ENCODE measurements around the gene UNC13C.

The UNC13C gene

GRCh38 chr15:54556231-54556630 is 578.0 kb downstream of the UNC13C start:
- Mint-ChIP-seq H3K9me3 (peaks cover 5% of the 10 kb centered on the region), H3K27ac (no peak overlapping the region), H3K4me1 (ENCODE audit: low read depth) (no peaks in the 10 kb centered on the region), H3K27me3 (peaks cover 5% of the 10 kb centered on the region), H3K36me3 (ENCODE audit: low read depth) (no peaks in the 10 kb centered on the region), H3K4me3 (no peak overlapping the region)

GRCh38 chr15:54559405-54560069 is 581.3 kb downstream of the UNC13C start:
- Mint-ChIP-seq H3K4me3 (no peak overlapping the region), H3K4me1 (ENCODE audit: low read depth) (no peaks in the 10 kb centered on the region), H3K9me3 (peaks cover 5% of the 10 kb centered on the region), H3K27me3 (peaks cover 5% of the 10 kb centered on the region), H3K36me3 (ENCODE audit: low read depth) (no peaks in the 10 kb centered on the region), H3K27ac (no peak overlapping the region)

DNA sequence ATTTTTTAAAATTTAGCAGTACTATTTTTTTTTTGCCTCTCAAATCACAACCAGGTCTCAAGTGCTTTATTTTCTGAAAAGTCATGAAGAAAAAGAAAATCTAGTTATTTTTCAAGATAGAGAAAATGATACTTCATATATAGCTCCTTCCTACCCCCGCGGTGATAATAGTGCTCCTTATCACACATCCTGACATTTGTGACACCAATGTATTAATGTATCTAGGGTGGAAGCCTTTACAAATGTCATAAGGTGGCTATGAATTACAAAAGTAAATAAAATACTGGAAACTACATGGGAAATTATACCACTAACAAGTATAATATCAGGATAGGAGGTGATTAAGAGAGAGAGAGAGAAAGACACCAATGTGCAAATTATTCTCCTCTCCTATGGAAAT is 582.2 kb downstream of the UNC13C start:
- no peaks in the 10 kb centered on the region for H3K36me3 Mint-ChIP-seq (ENCODE audit: low read depth)
- H3K27ac Mint-ChIP-seq: no peak overlapping the region
- no peak overlapping the region for H3K4me3 Mint-ChIP-seq
- no peaks in the 10 kb centered on the region for H3K4me1 Mint-ChIP-seq (ENCODE audit: low read depth)
- H3K9me3 Mint-ChIP-seq: peaks cover 5% of the 10 kb centered on the region
- peaks cover 5% of the 10 kb centered on the region for H3K27me3 Mint-ChIP-seq

GRCh38 chr15:54564166-54564565 is 585.9 kb downstream of the UNC13C start:
- Mint-ChIP-seq H3K27me3 (peaks cover 5% of the 10 kb centered on the region), H3K4me1 (ENCODE audit: low read depth) (no peaks in the 10 kb centered on the region), H3K36me3 (ENCODE audit: low read depth) (no peaks in the 10 kb centered on the region), H3K27ac (no peak overlapping the region), H3K9me3 (no peaks in the 10 kb centered on the region), H3K4me3 (no peak overlapping the region)

DNA sequence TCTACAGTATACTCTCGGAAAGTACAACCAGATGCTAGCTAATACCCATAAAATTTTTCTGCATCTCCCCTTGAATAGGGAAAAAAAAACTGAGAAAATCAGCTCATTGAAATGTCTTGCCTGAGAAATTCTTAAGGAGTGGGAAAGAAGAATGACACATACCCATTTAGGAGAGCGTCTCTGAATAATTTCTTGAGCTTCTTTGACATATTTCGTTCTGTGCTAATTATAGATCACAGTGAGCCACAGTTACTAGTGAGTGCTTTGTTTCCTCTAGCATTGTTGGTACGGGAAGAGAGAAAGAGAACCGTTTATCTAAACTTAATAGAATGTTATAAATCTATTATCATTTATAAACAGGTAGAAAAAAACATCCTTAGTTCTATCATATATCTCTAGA is 588.4 kb downstream of the UNC13C start:
- Mint-ChIP-seq H3K4me1 (ENCODE audit: low read depth) (no peaks in the 10 kb centered on the region), H3K4me3 (no peak overlapping the region), H3K27ac (no peak overlapping the region), H3K36me3 (ENCODE audit: low read depth) (no peaks in the 10 kb centered on the region), H3K9me3 (peaks cover 4% of the 10 kb centered on the region), H3K27me3 (no peaks in the 10 kb centered on the region)

- Mint-ChIP-seq H3K9me3 (peaks cover 4% of the 10 kb centered on the region), H3K27me3 (no peaks in the 10 kb centered on the region), H3K4me3 (no peak overlapping the region), H3K36me3 (ENCODE audit: low read depth) (no peaks in the 10 kb centered on the region), H3K4me1 (ENCODE audit: low read depth) (no peaks in the 10 kb centered on the region), H3K27ac (no peak overlapping the region)
These were observed 589.3 kb downstream of the UNC13C start for GRCh38 chr15:54567408-54568035.

- Mint-ChIP-seq H3K4me1 (ENCODE audit: low read depth) (no peaks in the 10 kb centered on the region), H3K27me3 (no peaks in the 10 kb centered on the region), H3K4me3 (no peak overlapping the region)
These were observed 590.1 kb downstream of the UNC13C start for GRCh38 chr15:54568381-54568780.

GRCh38 chr15:54571576-54571975 is 593.3 kb downstream of the UNC13C start:
- no peak overlapping the region for H3K4me3 Mint-ChIP-seq

More at GRCh38 chr15:54568381-54568780, 590.1 kb downstream of the UNC13C start:
- Mint-ChIP-seq H3K27ac (no peak overlapping the region), H3K9me3 (peaks cover 4% of the 10 kb centered on the region), H3K36me3 (ENCODE audit: low read depth) (no peaks in the 10 kb centered on the region)

GRCh38 chr15:54575586-54575985 is 597.3 kb downstream of the UNC13C start:
- Mint-ChIP-seq H3K27ac (no peak overlapping the region), H3K9me3 (peaks cover 4% of the 10 kb centered on the region)

More at GRCh38 chr15:54571576-54571975, 593.3 kb downstream of the UNC13C start:
- no peaks in the 10 kb centered on the region for H3K27me3 Mint-ChIP-seq
- no peak overlapping the region for H3K27ac Mint-ChIP-seq
- no peaks in the 10 kb centered on the region for H3K4me1 Mint-ChIP-seq (ENCODE audit: low read depth)
- peaks cover 4% of the 10 kb centered on the region for H3K9me3 Mint-ChIP-seq
- H3K36me3 Mint-ChIP-seq (ENCODE audit: low read depth): no peaks in the 10 kb centered on the region

GRCh38 chr15:54576298-54576935 is 598.2 kb downstream of the UNC13C start:
- Mint-ChIP-seq H3K9me3 (peaks cover 5% of the 10 kb centered on the region), H3K27me3 (peaks cover 4% of the 10 kb centered on the region), H3K4me1 (ENCODE audit: low read depth) (no peaks in the 10 kb centered on the region), H3K27ac (no peak overlapping the region), H3K36me3 (ENCODE audit: low read depth) (no peaks in the 10 kb centered on the region), H3K4me3 (no peak overlapping the region)

More at GRCh38 chr15:54575586-54575985, 597.3 kb downstream of the UNC13C start:
- no peaks in the 10 kb centered on the region for H3K36me3 Mint-ChIP-seq (ENCODE audit: low read depth)
- no peaks in the 10 kb centered on the region for H3K4me1 Mint-ChIP-seq (ENCODE audit: low read depth)
- peaks cover 4% of the 10 kb centered on the region for H3K27me3 Mint-ChIP-seq
- no peak overlapping the region for H3K4me3 Mint-ChIP-seq

GRCh38 chr15:54577476-54578250 is 599.4 kb downstream of the UNC13C start:
- Mint-ChIP-seq H3K4me1 (ENCODE audit: low read depth) (no peaks in the 10 kb centered on the region), H3K27me3 (peaks cover 4% of the 10 kb centered on the region), H3K9me3 (peaks cover 5% of the 10 kb centered on the region), H3K4me3 (no peak overlapping the region), H3K36me3 (ENCODE audit: low read depth) (no peaks in the 10 kb centered on the region), H3K27ac (no peak overlapping the region)

DNA sequence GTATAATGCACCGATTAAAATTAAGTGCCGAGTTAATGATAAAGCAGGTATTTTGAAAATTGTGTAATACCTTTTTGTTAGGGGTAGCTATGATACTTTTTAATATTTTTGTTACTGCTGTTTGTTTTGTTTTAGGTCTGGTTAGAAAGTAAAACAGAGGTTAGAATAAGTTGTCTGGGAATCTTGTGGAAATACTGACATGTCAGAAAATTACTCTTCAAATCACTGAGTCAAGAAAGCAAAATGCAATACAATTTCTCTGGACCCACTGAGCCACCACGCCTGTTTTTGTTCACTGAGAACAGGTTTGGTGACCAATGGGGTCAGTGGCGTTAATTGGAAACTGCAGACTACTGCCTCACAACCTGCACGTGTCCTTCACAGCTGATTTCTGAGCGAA is 601.6 kb downstream of the UNC13C start:
- no peak overlapping the region for H3K4me3 Mint-ChIP-seq
- H3K4me1 Mint-ChIP-seq (ENCODE audit: low read depth): no peaks in the 10 kb centered on the region
- H3K36me3 Mint-ChIP-seq (ENCODE audit: low read depth): no peaks in the 10 kb centered on the region
- no peak overlapping the region for H3K27ac Mint-ChIP-seq
- peaks cover 4% of the 10 kb centered on the region for H3K27me3 Mint-ChIP-seq
- peaks cover 5% of the 10 kb centered on the region for H3K9me3 Mint-ChIP-seq

GRCh38 chr15:54580643-54581042 is 602.4 kb downstream of the UNC13C start:
- peaks cover 4% of the 10 kb centered on the region for H3K27me3 Mint-ChIP-seq
- H3K27ac Mint-ChIP-seq: no peak overlapping the region
- H3K36me3 Mint-ChIP-seq (ENCODE audit: low read depth): no peaks in the 10 kb centered on the region
- no peak overlapping the region for H3K4me3 Mint-ChIP-seq
- no peaks in the 10 kb centered on the region for H3K4me1 Mint-ChIP-seq (ENCODE audit: low read depth)
- H3K9me3 Mint-ChIP-seq: peaks cover 5% of the 10 kb centered on the region

DNA sequence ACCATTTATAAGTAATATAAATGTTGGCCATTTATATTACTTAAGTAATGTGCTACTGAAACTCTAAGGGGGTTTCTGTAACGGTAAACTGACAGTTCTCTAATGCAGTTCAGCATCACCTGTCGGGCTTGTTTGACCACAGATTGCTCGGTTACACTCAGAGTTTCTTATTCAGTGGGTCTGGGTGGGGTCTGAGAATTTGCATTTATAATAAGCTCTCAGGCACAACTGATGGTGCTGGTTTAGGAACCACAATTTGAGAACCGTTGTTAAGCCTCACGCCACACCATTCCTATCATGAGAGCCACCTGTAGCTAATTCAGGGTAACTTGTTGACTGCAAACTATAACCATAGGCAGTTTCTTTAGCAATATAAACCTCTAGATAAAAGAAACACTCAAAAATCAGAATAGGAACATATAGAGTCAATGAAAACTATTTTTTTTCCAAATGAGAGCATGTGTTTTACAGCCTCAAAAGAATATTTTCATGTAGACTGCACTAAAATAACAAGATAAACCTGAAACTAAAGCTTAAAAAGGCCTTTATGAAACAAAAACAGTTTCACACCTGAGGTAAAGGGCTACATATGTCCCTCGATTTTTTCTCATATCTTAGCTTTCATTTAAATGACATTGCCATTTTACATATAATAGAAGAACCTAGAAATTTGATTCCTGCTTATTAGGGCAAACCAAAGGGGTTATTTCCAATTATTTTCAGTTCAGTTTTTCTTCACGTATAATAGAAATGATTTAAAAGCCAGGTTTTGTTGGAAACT is 604.8 kb downstream of the UNC13C start:
- Mint-ChIP-seq H3K27ac (no peak overlapping the region), H3K4me1 (ENCODE audit: low read depth) (no peaks in the 10 kb centered on the region), H3K27me3 (peaks cover 4% of the 10 kb centered on the region), H3K36me3 (ENCODE audit: low read depth) (no peaks in the 10 kb centered on the region), H3K9me3 (peaks cover 5% of the 10 kb centered on the region), H3K4me3 (no peak overlapping the region)

All from stimulated activated naive CD8-positive, alpha-beta T cell treated with anti-CD3 and anti-CD28 coated beads, Interleukin-15, Interleukin-2, amounts not matched to agents 100 ng/mL and 50 ng/mL, for 24 hours (primary cell).